GM18498 (cell line): ENCODE results near the gene ASTN2.
"Not testable (repeated sequence)": the region's sequence is repeated elsewhere in the genome, so short reads cannot be mapped to it uniquely, and the experiment has no call there.

Experiments
- ATAC-seq: cut with Tn5 transposase; IDR thresholded peaks from one replicate; pipeline ENCODE4 v1.9.1; 2021; ENCODE audit warnings: mild to moderate bottlenecking, moderate library complexity; ENCODE audit not compliant: unreplicated experiment

Gene ASTN2

DNA sequence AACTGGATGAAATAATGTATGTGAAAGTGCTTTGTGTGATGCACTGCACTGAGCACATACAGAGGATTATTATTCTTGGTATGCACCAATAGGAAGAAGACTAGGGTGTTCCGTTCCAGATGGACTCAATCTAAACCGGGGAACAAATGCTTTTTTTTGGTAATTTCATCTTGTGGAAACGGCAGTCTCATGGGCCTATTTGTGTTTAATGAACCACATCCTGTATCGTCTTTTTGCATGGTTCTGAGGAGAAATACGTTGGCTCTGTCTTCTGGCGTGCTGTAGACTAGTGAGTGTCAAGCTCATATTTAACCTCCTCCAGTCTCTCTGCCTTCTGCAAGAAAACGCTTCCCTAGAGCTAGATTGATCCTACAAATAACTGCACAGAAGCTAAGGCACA is 697.7 kb downstream of the ASTN2 start:
- ATAC-seq: no peak

DNA sequence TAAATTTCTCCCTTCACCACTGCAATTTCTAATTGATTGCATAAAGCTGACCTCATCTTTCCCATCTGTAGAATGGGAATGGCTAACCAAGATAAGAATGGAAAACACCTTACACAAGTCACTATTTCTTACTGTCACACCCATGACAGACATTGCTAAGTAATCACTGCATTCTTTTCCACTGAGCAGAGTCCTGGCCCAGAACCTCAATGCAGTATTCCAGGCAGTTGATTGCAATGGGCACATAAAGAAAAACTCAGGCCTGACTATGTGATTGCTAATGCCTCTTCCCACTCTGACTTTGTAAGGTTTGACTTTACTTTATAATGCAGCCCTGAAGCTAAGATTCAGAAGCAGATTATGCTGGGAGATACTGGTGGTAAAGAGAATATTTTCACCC is 698.4 kb downstream of the ASTN2 start:
- ATAC-seq: no peak

DNA sequence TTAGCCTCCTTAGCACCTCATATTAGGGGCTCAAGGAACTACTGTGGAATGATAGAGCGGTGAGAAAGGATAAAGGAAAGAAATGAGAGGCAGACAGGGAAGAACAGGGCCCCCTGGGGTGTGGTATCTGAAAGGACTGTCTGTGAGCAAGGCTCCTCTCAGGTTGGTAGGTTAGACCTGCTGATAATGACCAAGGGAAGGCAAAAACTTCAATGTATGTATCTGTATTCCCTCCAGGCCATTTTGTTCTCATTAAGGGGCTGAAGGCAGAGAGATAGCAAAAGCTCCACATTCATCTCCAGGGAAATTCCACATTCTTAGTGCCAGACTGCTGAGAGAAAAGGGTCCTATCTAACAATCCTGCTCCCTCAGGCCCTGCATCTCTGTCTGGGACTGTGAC is 699.1 kb downstream of the ASTN2 start:
- ATAC-seq: no peak

DNA sequence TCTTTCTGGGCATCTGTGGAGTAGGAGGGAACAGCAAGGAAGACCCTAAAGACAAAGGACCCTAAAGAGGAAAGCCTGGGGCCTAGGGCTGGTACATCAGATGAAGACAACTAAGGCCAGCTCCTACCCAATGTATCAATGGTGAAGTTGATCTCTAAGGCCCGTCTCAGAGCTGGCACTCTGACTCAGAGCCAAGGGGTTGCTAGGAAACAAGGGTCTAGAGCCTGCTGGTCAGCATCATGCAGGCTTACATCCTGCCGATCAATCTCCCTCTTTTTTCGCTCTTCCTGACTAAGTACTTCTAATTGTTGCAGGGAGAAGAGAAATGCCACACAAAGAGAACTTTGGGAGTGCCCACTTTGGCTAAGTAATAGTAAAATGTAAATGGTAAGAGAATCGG is 701.6 kb downstream of the ASTN2 start:
- no peak for ATAC-seq

DNA sequence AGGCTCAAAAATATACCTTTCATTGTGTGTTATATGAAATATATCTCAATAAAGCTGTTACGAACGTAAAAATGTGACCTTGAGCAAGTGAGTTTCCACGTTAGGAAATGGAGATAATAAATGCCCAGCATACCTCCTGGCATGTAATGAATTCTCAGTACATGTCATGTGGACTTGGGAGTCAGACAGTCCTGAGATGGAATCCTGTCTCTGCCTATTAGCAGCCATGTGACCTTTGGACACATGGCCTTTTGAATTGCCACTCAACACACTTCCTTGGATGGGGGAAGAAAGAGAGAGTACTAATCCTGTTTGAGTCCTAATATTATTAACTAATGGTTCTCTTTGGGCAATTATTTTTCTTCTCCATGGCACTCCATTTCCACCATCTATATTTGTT is 702.1 kb downstream of the ASTN2 start:
- ATAC-seq: no peak

DNA sequence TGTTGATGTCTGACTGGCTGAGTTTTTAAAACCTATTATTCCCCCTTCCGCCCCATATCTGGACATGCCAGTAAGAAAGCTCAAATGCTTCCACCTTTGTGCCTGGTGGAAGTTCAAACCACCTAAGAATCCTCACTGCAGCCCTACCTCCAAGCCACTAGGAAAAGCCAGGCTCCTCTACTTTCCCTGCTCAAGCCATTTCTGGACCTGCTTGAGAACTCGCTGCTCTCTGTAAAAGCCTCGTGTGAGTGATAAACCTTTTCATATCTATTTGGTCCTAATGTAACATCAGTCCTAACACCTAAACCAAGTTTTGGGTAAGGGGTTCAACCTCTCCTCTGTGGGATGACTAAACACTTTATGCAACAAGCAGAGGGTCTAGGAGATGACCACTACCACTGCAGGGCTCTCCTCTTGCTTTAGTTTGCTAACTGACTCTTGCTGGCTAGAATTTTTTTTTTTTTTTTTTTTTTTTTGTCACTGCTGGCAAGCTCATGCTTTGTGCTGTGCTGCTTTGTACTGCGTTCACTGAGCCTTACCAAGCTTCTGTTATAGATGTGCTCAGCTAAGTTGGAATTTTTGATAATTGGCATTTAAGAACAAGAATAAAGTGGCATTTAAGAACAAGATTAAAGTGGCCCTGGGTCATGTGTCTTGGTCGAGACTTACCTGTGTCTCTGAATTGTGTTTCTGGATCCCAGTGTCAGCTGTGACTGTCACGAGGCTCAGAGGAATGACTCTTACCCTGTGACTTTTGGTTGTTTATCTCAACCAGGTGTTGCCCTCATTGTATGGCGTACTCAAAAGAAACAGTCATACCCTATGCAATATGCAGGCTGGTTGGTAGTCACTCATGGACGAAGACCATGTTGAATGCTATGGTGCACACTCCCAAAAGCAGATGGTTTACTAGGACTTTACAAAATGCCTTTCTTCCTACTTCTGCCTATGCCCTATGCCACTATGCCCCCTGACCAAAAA is 708.3 kb downstream of the ASTN2 start:
- ATAC-seq: no peak

DNA sequence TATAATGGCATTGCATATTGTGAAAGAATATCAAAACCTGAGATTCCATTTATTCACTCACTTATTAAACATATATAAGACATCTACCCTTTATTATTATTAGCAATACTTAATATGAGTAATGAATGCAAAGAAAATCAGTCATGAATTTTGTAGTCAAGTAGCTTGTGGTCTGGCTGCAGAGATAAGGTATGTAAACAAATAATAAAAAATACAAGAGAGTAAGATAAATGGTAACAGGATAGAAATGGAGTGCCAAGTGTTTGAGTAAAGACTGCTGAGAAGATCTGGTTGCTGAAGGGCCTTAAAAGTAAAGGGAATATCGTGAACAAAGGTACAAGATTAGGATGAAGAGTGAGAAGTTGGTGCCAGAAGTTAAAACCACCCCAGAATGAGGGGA is 709.3 kb downstream of the ASTN2 start:
- ATAC-seq: no peak

DNA sequence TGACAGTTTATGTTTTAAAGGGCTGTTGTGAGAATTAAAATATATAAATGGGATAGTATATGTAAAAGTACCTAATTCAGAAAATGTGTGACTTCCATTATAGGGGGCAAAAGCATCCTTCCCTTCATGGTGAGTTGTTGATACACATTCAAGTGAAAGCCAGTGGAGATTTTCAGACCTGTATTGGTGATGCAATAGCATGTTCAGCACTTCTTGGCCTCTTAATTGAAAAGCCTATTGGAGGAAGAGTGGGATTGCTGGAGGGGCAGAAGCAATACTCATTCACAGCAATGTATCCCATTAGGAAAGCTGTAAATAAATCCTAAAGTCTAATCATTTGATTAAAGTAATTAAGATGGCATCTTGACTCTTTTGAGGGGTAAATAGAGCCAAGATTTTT is 710.4 kb downstream of the ASTN2 start:
- ATAC-seq: no peak

DNA sequence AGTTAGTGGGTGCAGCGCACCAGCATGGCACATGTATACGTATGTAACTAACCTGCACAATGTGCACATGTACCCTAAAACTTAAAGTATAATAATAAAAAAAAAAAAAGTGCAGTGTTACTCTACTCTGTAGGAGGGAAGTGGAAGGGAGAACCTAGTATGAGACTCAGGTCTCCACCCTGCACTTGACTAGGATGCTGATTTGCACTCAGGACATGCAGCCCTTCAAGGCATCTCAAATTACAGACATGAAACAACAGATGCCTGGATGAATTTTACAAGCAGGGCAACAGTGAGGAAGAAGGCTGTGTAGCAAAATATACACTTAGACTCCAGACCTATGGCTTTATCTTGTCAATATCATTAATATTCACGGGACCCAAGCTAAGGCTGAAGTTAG is 711.2 kb downstream of the ASTN2 start:
- no peak for ATAC-seq

DNA sequence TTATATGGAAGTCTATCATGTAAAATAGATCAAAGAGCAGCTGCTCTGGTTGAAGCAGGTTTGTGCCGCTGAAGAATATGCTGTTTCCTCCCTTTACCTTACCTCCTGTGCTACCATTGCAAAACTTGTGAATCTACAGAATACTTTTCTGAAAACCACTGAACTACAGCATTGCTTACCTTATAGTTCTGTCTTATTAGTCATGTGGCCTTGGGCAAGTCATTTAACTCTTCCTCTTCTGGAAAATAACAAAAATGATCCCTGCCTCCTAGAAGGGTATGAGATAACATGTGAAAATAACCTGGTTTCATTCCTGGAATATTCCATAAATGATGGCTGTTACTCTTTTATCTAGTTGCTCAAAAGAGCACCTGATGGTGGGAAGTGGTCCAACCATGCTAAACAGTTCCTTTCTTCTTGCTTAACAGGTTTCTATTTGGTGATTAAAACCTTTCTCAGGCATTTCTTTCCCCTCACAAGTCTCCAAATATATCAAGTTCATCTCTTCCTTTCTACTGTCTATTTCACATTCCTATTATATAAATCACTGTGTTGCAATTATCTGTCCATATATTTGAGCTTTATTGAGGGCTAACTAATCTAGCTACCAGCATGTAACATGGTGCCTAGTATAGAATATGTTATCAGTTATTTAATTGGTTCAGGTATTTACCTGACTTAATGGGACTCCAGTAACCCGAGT is 712.8 kb downstream of the ASTN2 start:
- ATAC-seq: no peak

DNA sequence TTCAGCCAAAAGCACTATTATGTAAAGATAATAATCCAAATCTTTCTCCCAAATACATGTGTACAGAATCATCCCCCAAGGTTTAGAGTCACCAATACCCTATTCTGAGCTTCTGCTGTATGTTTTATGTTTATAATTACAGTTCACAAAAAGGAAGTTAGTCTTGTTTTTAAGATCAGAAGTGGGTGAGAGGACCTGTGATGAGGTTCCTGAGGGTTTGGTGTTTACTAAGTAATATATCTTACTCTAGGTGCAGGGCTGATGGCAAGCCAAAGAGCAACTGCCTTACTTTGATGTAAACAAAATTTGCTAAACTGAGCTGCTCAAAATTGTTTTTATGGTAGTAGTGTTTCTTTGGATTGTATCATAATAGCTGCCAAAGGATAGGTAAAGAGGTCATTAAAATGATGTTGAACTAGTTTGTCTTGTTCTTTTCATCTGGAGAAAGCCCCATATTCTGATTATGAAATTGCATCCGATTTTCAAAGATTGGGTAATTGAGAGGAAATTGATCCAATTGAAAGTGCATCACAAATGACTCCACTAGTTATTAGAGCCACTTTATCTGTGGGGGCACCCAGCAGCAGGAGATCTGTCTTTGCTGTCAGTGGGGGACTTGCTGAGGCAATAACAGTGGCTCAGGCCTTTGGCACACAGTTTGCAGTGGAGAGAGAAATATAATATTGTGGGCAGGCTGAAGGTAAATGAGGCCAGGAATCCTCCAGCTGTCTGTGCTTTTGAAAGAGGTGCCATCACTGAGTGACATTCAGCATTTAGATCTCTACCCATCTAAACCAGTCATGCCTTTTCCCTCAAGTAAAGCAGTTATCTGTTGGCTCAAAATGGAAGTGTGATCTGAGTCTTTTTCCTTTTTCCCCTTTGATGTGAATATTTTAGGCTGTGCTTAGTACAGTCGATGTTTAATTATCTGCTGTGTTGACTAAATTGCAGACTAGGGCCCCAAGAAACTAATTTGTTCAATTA is 713.7 kb downstream of the ASTN2 start:
- ATAC-seq: no peak

DNA sequence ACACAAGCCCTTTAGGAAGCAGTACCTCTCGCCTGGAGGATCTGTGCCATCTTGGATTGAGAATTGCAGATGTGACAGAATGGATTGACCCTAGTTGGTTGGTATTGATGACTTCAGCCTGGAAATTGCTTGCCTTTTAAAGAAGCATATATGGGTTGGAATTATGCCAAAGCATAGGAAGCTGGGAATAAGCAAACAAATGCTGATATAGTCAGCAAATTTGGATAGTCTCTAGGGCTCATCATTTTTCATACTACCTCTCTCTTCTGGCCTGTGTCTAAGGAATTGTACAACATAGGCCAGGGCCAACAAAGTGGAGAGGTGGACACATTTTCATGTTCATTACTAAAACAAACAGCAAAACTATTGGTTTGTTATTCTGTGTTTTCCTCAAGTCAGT is 714.6 kb downstream of the ASTN2 start:
- ATAC-seq: no peak

DNA sequence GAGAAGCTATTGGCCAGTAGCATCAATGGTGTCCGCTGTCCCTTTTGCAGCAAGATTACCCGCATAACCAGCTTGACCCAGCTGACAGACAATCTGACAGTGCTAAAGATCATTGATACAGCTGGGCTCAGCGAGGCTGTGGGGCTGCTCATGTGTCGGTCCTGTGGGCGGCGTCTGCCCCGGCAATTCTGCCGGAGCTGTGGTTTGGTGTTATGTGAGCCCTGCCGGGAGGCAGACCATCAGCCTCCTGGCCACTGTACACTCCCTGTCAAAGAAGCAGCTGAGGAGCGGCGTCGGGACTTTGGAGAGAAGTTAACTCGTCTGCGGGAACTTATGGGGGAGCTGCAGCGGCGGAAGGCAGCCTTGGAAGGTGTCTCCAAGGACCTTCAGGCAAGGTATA is 717.0 kb downstream of the ASTN2 start:
- no peak for ATAC-seq

DNA sequence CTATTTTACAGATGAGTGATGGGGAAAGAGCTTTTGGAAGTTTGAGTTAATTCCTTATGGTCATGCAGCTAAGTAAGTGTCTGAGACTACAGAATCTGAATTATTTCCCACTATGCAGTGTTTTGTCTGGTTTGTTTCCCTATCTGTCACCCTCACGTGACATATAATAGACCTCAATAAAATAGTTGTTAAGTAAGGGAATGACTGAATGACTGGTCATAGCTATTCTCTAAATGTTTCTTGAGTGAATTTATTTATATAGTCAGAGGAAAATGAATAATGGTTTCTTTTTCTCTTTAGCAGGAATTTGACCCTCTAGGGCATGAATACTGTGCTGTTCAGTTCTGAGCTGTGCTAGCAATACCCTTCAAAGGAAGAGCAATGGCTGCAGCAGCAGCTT is 717.5 kb downstream of the ASTN2 start:
- ATAC-seq: no peak

DNA sequence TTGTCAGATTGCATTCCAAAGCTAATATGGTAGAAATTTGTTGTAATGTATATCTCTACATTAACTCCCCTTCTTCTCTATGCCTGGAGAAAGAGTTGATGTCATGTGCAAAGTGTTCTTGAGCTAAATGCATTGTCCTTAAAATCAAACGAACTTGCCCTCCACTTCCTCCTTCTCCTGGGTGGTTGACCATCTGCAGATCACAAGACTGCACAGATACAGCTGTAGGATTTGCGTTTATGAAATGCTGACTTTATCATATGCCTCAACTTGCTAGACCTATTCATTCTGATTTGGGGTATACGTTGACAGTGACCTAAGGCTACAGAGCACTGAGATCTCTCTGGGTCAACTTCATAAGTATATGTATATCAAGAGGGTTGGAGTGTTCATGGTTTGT is 719.4 kb downstream of the ASTN2 start:
- no peak for ATAC-seq

DNA sequence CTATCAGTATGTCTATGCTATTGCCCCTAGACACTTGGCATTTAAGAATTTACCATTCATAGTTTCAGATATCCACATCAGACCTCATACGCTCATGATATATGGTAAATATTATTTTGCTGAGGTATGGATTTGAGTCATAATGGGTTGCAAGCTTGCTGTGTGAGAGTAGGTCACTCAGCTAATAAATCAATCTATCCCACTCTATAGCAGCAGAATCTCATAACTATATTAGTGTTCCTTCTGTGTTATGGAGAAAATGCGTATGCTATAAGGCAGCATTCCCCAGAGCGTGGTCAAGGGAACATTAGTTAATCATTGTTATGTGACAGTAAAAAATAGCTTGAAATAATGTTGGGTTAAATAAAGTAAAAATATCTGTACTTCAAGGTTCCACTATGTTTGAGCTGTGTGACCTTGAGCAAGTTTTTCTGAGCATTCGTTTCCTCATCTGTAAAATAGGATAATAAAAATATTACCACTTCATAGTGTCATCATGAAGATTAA is 720.0 kb downstream of the ASTN2 start:
- no peak for ATAC-seq

DNA sequence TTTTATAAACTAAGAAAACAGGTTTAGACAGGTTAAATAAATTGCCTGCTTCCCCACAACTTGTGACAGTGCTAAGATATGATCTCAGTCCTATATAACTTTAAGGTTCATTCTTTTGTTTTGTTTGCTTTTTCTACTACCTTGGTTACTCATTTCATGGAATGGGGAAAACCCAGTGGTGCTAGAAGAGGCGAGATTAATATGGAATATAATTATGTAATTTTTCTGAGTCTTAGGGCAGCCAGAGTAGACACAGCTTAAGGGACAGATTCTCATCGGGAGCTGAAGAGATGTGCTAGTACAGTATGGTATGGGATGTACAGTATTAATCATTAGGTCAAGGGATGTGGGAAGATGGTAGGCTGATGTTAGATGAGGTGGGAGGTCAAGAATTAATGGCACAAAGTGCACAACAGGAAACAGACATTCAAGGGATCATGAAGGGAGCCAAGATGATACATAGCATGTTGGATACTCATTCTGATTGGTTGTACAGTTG is 721.6 kb downstream of the ASTN2 start:
- ATAC-seq: no peak

DNA sequence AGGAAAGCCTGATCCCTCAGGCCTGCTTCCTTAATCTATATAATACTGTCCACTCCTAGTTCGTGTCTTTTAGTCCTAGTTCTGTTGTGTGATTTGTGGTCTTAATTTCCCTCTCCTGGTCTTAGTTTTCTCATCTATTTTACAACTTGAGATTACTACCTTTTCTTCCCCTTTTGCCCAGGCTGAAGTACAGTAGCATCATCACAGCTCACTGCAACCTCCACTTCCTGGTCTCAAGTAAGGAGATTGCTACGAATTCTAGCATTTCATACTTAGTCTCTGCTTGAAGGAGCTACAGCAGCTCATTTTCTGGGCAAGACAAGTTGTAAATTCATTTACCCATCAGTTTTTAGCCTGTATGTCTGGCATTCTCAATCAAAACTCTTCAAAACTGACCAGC is 722.2 kb downstream of the ASTN2 start:
- ATAC-seq: no peak

DNA sequence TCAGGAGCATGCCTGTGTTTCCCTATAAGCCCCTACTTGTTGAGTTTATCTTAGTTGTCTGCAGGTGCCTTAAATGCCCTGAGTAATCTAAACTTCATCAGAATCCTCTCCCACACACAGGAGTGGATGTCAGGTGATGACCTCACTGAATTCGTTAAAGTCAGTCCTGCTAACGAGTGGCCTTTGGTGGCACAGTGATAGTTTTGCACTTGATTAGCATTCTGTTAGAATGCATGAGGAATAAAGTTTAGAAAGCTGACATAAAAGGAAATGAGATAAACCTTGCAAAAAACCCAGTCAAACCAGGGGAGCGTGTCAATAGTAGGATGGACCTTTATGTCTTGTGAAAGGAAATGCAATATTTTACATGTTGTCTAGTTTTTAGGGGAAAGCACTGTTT is 723.2 kb downstream of the ASTN2 start:
- ATAC-seq: no peak

DNA sequence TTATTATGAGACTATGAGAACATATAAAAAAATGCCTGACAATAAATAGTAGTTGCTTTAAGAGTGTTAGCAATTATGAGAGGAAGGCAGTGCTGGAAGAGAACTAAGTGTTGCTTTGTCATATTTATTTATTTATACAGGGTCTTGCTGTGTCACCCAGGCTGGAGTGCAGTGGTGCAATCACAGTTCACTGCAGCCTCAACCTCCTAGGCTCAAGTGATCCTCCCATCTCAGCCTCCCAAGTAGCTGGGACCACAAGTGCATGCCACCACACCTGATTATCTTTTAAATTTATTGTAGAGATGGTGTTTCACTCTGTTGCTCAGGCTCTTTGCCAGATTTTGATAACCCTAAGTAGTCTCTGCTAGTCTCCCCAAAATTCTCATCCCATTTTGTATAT is 724.1 kb downstream of the ASTN2 start:
- ATAC-seq: not testable (repeated sequence)
